H9 (cell line): Measurements from ENCODE around the gene AKAP12. TPM values are rescaled to one million over a fixed set of nuclear protein-coding genes. Genes with fewer than 3 reads are reported as not detected.

Experiments
- DNase-seq: peaks from one replicate; pipeline ENCODE4 v3.0.0-alpha.2; 2017
- H2AFZ ChIP-seq: one replicate; pipeline ENCODE4 v1.6.1; 2013; ENCODE audit warnings: mild to moderate bottlenecking, low read length, control low read depth, moderate library complexity
- H2AK5ac ChIP-seq: 2 replicates; pipeline ENCODE4 v1.6.1; 2013; ENCODE audit warnings: low read length, control low read depth, mixed read lengths; ENCODE audit not compliant: insufficient read length
- H2BK120ac ChIP-seq: one replicate; pipeline ENCODE4 v1.6.1; 2013; ENCODE audit warnings: low read depth, mild to moderate bottlenecking, low read length, control low read depth, inconsistent platforms; ENCODE audit not compliant: poor library complexity, severe bottlenecking
- H2BK12ac ChIP-seq: 2 replicates; pipeline ENCODE4 v1.6.1; 2013; ENCODE audit warnings: low read length, control low read depth, mixed read lengths, low read depth; ENCODE audit not compliant: insufficient read length
- H2BK15ac ChIP-seq: 2 replicates; pipeline ENCODE4 v1.6.1; 2013; ENCODE audit warnings: low read depth, low read length, control low read depth
- H2BK20ac ChIP-seq: one replicate; pipeline ENCODE4 v1.6.1; 2013; ENCODE audit warnings: low read depth, mild to moderate bottlenecking, low read length, control low read depth, inconsistent platforms; ENCODE audit not compliant: poor library complexity, severe bottlenecking
- H2BK5ac ChIP-seq: 2 replicates; pipeline ENCODE4 v1.6.1; 2013; ENCODE audit warnings: low read length, control low read depth, mixed read lengths; ENCODE audit not compliant: insufficient read length
- H3K14ac ChIP-seq: 2 replicates; pipeline ENCODE4 v1.6.1; 2013; ENCODE audit warnings: low read length, control low read depth; ENCODE audit not compliant: insufficient read depth
- H3K18ac ChIP-seq: 2 replicates; pipeline ENCODE4 v1.6.1; 2013; ENCODE audit warnings: low read depth, mild to moderate bottlenecking, mixed read lengths, low read length, control low read depth; ENCODE audit not compliant: insufficient read length
- H3K23ac ChIP-seq: 2 replicates; pipeline ENCODE4 v1.6.1; 2013; ENCODE audit warnings: low read length, control low read depth, mixed read lengths, low read depth; ENCODE audit not compliant: insufficient read length
- H3K23me2 ChIP-seq: 2 replicates; pipeline ENCODE4 v1.6.1; 2013; ENCODE audit warnings: low read depth, mild to moderate bottlenecking, mixed read lengths, low read length, control low read depth; ENCODE audit not compliant: insufficient read length, poor library complexity, severe bottlenecking
- H3K27ac ChIP-seq: 2 replicates; pipeline ENCODE4 v1.5.1; 2013; ENCODE audit warnings: low read length, control low read depth, mixed read lengths, low read depth; ENCODE audit not compliant: insufficient read length
- H3K27me3 ChIP-seq: 2 replicates; pipeline ENCODE4 v1.6.1; 2013; ENCODE audit warnings: low read length, control low read depth, inconsistent platforms; ENCODE audit not compliant: insufficient read depth
- H3K4ac ChIP-seq: 2 replicates; pipeline ENCODE4 v1.6.1; 2013; ENCODE audit warnings: low read depth, mild to moderate bottlenecking, control low read depth, inconsistent platforms, low read length, moderate library complexity
- H3K4me1 ChIP-seq: 2 replicates; pipeline ENCODE4 v1.6.1; 2013; ENCODE audit warnings: low read length, control low read depth, inconsistent platforms; ENCODE audit not compliant: insufficient read depth
- H3K4me2 ChIP-seq: 2 replicates; pipeline ENCODE4 v1.6.1; 2013; ENCODE audit warnings: low read length, control low read depth, mixed read lengths; ENCODE audit not compliant: insufficient read length, insufficient read depth
- H3K56ac ChIP-seq: 2 replicates; pipeline ENCODE4 v1.6.1; 2013; ENCODE audit warnings: low read depth, mild to moderate bottlenecking, mixed read lengths, low read length, control low read depth; ENCODE audit not compliant: insufficient read length
- H3K79me1 ChIP-seq: 2 replicates; pipeline ENCODE4 v1.6.1; 2013; ENCODE audit warnings: low read depth, mild to moderate bottlenecking, moderate library complexity, low read length, control low read depth, inconsistent platforms; ENCODE audit not compliant: insufficient read depth, poor library complexity, severe bottlenecking
- H3K79me2 ChIP-seq: 2 replicates; pipeline ENCODE4 v1.6.1; 2013; ENCODE audit warnings: low read length, control low read depth, inconsistent platforms; ENCODE audit not compliant: insufficient read depth
- H3K9ac ChIP-seq: 2 replicates; pipeline ENCODE4 v1.6.1; 2013; ENCODE audit warnings: low read length, control low read depth, mixed read lengths; ENCODE audit not compliant: insufficient read length; ENCODE audit errors: extremely low read depth
- H3K9me3 ChIP-seq: one replicate; pipeline ENCODE4 v1.6.1; 2013; ENCODE audit warnings: low read depth, low read length, inconsistent platforms; ENCODE audit not compliant: control insufficient read depth
- H3T11ph ChIP-seq: one replicate; pipeline ENCODE4 v1.6.1; 2013; ENCODE audit warnings: mild to moderate bottlenecking, low read length, control low read depth, inconsistent platforms
- H4K20me1 ChIP-seq: one replicate; pipeline ENCODE4 v1.6.1; 2013; ENCODE audit not compliant: control insufficient read depth, insufficient read length, insufficient read depth
- H4K5ac ChIP-seq: 2 replicates; pipeline ENCODE4 v1.6.1; 2013; ENCODE audit warnings: low read depth, mild to moderate bottlenecking, mixed read lengths, low read length, control low read depth; ENCODE audit not compliant: insufficient read length
- H4K8ac ChIP-seq: replicated peaks from 2 replicates; pipeline ENCODE4 v1.6.1; 2013; ENCODE audit warnings: low read length, control low read depth, mixed read lengths, low read depth; ENCODE audit not compliant: insufficient read length
- H4K91ac ChIP-seq: 2 replicates; pipeline ENCODE4 v1.6.1; 2013; ENCODE audit warnings: low read depth, mild to moderate bottlenecking, moderate library complexity, mixed read lengths, low read length, control low read depth; ENCODE audit not compliant: insufficient read length
- H3K27ac Mint-ChIP-seq, 3 experiments: 2 replicates in 2 of 3; 3 replicates in 1 of 3; pipeline ENCODE4 v1.8.0; 2020 to 2021; ENCODE audit warnings: mixed read lengths in 3 of 3, mild to moderate bottlenecking in 1 of 3, moderate library complexity in 1 of 3
- H3K27me3 Mint-ChIP-seq: 2 replicates; pipeline ENCODE4 v1.8.0; 2021; ENCODE audit warnings: low read depth, mild to moderate bottlenecking, moderate library complexity, mixed read lengths
- H3K36me3 Mint-ChIP-seq, 3 experiments: 2 replicates in 2 of 3; 3 replicates in 1 of 3; pipeline ENCODE4 v1.8.0; 2020 to 2021; ENCODE audit warnings: low read depth in 3 of 3, mixed read lengths in 3 of 3; ENCODE audit not compliant: insufficient read depth in 1 of 3
- H3K4me1 Mint-ChIP-seq, 2 experiments: 2 replicates each; pipeline ENCODE4 v1.8.0; 2020; ENCODE audit warnings: mixed read lengths in 2 of 2
- H3K4me3 Mint-ChIP-seq, 2 experiments: 2 replicates in 1 of 2; 3 replicates in 1 of 2; pipeline ENCODE4 v1.8.0; 2020 to 2021; ENCODE audit warnings: mild to moderate bottlenecking in 2 of 2, mixed read lengths in 2 of 2, moderate library complexity in 1 of 2
- H3K9me3 Mint-ChIP-seq, 2 experiments: 2 replicates in 1 of 2; 3 replicates in 1 of 2; pipeline ENCODE4 v1.8.0; 2020; ENCODE audit warnings: mild to moderate bottlenecking in 2 of 2, mixed read lengths in 2 of 2, moderate library complexity in 1 of 2
- total RNA-seq: library from RNA; stranded (reverse); gene quantifications from 2 replicates; pipeline ENCODE4 v1.2.1, GENCODE V29; 2021
- TF ChIP-seq, protein P1 (sequence below): fragments of 200-600 bp; sonication (generic); conservative IDR thresholded peaks from 3 replicates; pipeline ENCODE4 v1.8.0; 2021; ENCODE audit warnings: antibody characterized with exemption, mild to moderate bottlenecking

AKAP12 gene
- total RNA-seq, 1 experiment from 2014 or later = 52.3 TPM

DNA sequence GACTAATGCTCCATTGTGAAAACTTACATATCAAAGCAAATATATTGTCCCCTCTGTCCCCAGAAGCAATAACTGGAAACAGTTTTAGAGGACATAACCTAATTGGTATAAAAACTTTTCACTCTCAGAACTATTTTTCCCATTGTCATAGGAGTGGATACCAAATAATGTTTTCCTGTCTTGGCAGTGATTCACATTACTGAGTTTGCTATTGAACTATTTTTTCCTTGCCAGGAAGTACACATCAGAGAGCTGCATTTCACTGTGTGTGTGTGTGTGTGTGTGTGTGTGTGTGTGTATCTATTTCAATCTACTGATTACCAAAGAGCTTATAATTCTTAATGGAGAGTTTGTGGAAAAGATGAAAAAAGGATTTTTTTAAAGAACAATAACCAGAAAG lies 45.4 kb downstream of the AKAP12 start:
- no peak for DNase-seq
- H3K9me3 ChIP-seq = no peaks in the 10 kb centered on the region
- H4K20me1 ChIP-seq = no peaks in the 10 kb centered on the region
- H3K18ac ChIP-seq = no peak overlapping the region
- no peak overlapping the region for H4K5ac ChIP-seq
- H3T11ph ChIP-seq = no peak overlapping the region
- no peak overlapping the region for H3K23ac ChIP-seq
- H2BK20ac ChIP-seq = no peak overlapping the region
- no peak overlapping the region for H3K4me3 Mint-ChIP-seq
- no peak overlapping the region for H3K27ac Mint-ChIP-seq
- no peak overlapping the region for H3K4me2 ChIP-seq
- no peaks in the 10 kb centered on the region; the same call in 1 of the 2 replicates for H3K79me2 ChIP-seq
- H2BK12ac ChIP-seq = no peak overlapping the region
- H2BK15ac ChIP-seq = no peak overlapping the region
- H3K27ac ChIP-seq = no peak overlapping the region
- peaks cover 15 to 18% of the 10 kb centered on the region in 2 experiments for H3K4me1 Mint-ChIP-seq
- H3K56ac ChIP-seq = no peak overlapping the region
- H3K14ac ChIP-seq = no peak overlapping the region
- no peaks in the 10 kb centered on the region for H3K4me1 ChIP-seq
- H3K9me3 Mint-ChIP-seq = no peaks in the 10 kb centered on the region
- TF ChIP-seq, protein P1, sequence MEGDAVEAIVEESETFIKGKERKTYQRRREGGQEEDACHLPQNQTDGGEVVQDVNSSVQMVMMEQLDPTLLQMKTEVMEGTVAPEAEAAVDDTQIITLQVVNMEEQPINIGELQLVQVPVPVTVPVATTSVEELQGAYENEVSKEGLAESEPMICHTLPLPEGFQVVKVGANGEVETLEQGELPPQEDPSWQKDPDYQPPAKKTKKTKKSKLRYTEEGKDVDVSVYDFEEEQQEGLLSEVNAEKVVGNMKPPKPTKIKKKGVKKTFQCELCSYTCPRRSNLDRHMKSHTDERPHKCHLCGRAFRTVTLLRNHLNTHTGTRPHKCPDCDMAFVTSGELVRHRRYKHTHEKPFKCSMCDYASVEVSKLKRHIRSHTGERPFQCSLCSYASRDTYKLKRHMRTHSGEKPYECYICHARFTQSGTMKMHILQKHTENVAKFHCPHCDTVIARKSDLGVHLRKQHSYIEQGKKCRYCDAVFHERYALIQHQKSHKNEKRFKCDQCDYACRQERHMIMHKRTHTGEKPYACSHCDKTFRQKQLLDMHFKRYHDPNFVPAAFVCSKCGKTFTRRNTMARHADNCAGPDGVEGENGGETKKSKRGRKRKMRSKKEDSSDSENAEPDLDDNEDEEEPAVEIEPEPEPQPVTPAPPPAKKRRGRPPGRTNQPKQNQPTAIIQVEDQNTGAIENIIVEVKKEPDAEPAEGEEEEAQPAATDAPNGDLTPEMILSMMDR = no peak
- H2AFZ ChIP-seq = no peak overlapping the region
- H3K27me3 ChIP-seq = no peaks in the 10 kb centered on the region
- H3K4ac ChIP-seq = no peak overlapping the region
- H2AK5ac ChIP-seq = no peak overlapping the region
- no peak overlapping the region for H4K8ac ChIP-seq
- peaks cover 2% of the 10 kb centered on the region for H3K79me1 ChIP-seq
- H3K23me2 ChIP-seq = no peaks in the 10 kb centered on the region
- H3K36me3 Mint-ChIP-seq = peaks cover 0 to 1% (median 0%) of the 10 kb centered on the region in 3 experiments; a peak in 1 of 7 replicates
- H3K9ac ChIP-seq = no peak overlapping the region
- no peaks in the 10 kb centered on the region for H3K27me3 Mint-ChIP-seq
- no peak overlapping the region for H2BK5ac ChIP-seq
- no peak overlapping the region for H2BK120ac ChIP-seq
- no peak overlapping the region for H4K91ac ChIP-seq
